ENCODE results near the gene TMEM151B. TPM values are rescaled to one million over a fixed set of nuclear protein-coding genes. Genes with fewer than 3 reads are reported as not detected.

The TMEM151B gene
- polyA plus RNA-seq, 1 donor from 2014 or later: 66.0 TPM

DNA sequence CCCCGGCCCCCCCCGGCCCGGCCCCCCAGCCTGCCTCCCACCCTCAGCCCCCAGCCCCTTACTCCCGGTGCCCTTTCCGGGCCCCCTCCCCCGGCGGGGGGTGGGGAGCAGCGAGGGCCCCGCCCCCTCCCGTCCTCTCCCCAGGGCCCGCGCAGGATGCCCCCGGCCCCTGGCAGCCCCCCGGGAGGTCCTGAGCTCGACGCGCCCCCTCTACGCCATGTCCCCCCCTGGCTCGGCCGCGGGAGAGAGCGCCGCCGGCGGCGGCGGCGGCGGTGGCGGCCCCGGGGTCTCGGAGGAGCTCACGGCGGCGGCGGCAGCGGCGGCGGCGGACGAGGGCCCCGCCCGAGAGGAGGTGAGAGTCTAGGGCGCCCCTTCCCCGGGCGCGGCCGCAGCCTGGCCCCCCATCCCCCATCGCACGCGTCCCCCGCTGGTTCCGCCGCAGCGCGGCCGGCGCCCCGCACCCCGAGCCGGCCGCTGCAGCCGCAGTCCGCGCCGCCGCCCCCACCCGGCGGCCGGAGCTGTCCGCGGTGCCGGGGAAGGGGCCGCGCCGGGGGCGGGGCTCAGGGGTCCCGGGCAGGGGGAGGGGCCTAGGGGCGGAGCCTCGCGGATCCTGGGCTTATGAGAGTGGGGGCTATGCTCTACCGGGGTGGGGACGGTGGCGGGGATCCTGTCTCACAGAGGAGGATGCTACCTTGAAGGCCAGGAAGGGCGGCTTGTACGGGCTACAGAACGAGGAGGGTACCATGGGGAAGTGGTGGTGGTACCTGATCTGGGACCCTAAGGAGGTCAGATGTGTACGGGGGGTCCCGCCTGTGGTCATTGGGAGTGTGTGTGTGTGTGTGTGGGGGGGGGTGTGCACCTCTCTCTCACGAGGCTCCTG is 516 bp downstream of the TMEM151B start:
- H3K9me3 ChIP-seq (ENCODE audit: low read length): no peaks in the 10 kb centered on the region
- H3K79me2 ChIP-seq (replicated peaks; ENCODE audit: insufficient read depth, low read length): peaks cover 17% of the 10 kb centered on the region
- no peaks in the 10 kb centered on the region for H4K20me1 ChIP-seq (ENCODE audit: insufficient read depth)
- no peaks in the 10 kb centered on the region for H3K9me2 ChIP-seq (ENCODE audit: insufficient read depth, low read length)
- TF ChIP-seq TAF1 (IDR thresholded peaks at IDR 0.05; ENCODE audit: low read depth) (peak; percentile 57), POLR2AphosphoS5 (IDR thresholded peaks at IDR 0.05) (peak; percentile 49), MXI1 (conservative IDR thresholded peaks at IDR 0.05; ENCODE audit: poor library complexity, severe bottlenecking) (no peak), RAD21 (conservative IDR thresholded peaks at IDR 0.05) (no peak), SMC3 (conservative IDR thresholded peaks at IDR 0.05; ENCODE audit: poor library complexity) (no peak), EZH2 (IDR thresholded peaks at IDR 0.05; ENCODE audit: borderline replicate concordance, insufficient read depth, low read length, poor library complexity, severe bottlenecking) (no peak)
- TF ChIP-seq, protein P1, sequence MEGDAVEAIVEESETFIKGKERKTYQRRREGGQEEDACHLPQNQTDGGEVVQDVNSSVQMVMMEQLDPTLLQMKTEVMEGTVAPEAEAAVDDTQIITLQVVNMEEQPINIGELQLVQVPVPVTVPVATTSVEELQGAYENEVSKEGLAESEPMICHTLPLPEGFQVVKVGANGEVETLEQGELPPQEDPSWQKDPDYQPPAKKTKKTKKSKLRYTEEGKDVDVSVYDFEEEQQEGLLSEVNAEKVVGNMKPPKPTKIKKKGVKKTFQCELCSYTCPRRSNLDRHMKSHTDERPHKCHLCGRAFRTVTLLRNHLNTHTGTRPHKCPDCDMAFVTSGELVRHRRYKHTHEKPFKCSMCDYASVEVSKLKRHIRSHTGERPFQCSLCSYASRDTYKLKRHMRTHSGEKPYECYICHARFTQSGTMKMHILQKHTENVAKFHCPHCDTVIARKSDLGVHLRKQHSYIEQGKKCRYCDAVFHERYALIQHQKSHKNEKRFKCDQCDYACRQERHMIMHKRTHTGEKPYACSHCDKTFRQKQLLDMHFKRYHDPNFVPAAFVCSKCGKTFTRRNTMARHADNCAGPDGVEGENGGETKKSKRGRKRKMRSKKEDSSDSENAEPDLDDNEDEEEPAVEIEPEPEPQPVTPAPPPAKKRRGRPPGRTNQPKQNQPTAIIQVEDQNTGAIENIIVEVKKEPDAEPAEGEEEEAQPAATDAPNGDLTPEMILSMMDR (IDR thresholded peaks at IDR 0.05; ENCODE audit: poor library complexity, severe bottlenecking): no peak
- TF ChIP-seq, protein P2, sequence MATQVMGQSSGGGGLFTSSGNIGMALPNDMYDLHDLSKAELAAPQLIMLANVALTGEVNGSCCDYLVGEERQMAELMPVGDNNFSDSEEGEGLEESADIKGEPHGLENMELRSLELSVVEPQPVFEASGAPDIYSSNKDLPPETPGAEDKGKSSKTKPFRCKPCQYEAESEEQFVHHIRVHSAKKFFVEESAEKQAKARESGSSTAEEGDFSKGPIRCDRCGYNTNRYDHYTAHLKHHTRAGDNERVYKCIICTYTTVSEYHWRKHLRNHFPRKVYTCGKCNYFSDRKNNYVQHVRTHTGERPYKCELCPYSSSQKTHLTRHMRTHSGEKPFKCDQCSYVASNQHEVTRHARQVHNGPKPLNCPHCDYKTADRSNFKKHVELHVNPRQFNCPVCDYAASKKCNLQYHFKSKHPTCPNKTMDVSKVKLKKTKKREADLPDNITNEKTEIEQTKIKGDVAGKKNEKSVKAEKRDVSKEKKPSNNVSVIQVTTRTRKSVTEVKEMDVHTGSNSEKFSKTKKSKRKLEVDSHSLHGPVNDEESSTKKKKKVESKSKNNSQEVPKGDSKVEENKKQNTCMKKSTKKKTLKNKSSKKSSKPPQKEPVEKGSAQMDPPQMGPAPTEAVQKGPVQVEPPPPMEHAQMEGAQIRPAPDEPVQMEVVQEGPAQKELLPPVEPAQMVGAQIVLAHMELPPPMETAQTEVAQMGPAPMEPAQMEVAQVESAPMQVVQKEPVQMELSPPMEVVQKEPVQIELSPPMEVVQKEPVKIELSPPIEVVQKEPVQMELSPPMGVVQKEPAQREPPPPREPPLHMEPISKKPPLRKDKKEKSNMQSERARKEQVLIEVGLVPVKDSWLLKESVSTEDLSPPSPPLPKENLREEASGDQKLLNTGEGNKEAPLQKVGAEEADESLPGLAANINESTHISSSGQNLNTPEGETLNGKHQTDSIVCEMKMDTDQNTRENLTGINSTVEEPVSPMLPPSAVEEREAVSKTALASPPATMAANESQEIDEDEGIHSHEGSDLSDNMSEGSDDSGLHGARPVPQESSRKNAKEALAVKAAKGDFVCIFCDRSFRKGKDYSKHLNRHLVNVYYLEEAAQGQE (IDR thresholded peaks at IDR 0.05; ENCODE audit: borderline replicate concordance): no peak
- no peak overlapping the region for H2AFZ ChIP-seq (ENCODE audit: low read depth, low read length)
- no peak overlapping the region for H3K4me2 ChIP-seq (ENCODE audit: low read length)
- H3K4me3 ChIP-seq (ENCODE audit: low read length): peak overlapping the region; percentile 74
- peaks cover 6% of the 10 kb centered on the region for H3K36me3 ChIP-seq (ENCODE audit: insufficient read depth, low read length)
- H3K27me3 ChIP-seq (ENCODE audit: insufficient read depth, low read depth, low read length): no peaks in the 10 kb centered on the region
- H3K27ac ChIP-seq (ENCODE audit: low read length): peak overlapping the region; percentile 64
- H3K9ac ChIP-seq (ENCODE audit: low read length): peak overlapping the region; percentile 85
- no peaks in the 10 kb centered on the region for H3F3A ChIP-seq (ENCODE audit: insufficient read depth, low read length, poor library complexity, severe bottlenecking)

DNA sequence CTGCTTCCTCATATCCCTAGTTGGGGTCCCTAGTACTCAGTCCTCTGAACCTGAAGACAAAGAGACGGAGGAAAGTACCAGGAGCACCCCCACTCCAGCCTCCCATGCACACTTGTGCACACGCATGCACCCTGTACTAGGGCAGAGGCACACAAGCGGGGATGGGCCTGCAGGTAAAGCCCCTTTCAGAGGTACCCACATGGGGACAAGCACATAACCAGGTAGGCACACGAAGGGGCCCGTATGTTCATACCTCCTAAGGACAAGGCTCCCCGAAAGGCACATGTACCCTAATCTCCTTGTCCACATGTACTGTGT is 1.1 kb downstream of the TMEM151B start:
- Histone ChIP-seq H3K4me3 (ENCODE audit: low read length) (peak overlapping the region; percentile 74), H2AFZ (ENCODE audit: low read depth, low read length) (no peak overlapping the region), H3K79me2 (replicated peaks; ENCODE audit: insufficient read depth, low read length) (peaks cover 17% of the 10 kb centered on the region), H4K20me1 (ENCODE audit: insufficient read depth) (no peaks in the 10 kb centered on the region), H3K9ac (ENCODE audit: low read length) (peak overlapping the region; percentile 85), H3K4me2 (ENCODE audit: low read length) (peak overlapping the region; percentile 97), H3K27me3 (ENCODE audit: insufficient read depth, low read depth, low read length) (no peaks in the 10 kb centered on the region), H3K27ac (ENCODE audit: low read length) (peak overlapping the region; percentile 64), H3F3A (ENCODE audit: insufficient read depth, low read length, poor library complexity, severe bottlenecking) (no peaks in the 10 kb centered on the region), H3K9me3 (ENCODE audit: low read length) (no peaks in the 10 kb centered on the region), H3K9me2 (ENCODE audit: insufficient read depth, low read length) (no peaks in the 10 kb centered on the region), H3K36me3 (ENCODE audit: insufficient read depth, low read length) (peaks cover 6% of the 10 kb centered on the region)
- no peak for TF ChIP-seq EZH2 (IDR thresholded peaks at IDR 0.05; ENCODE audit: borderline replicate concordance, insufficient read depth, low read length, poor library complexity, severe bottlenecking)
- no peak for TF ChIP-seq POLR2AphosphoS5 (IDR thresholded peaks at IDR 0.05)
- TF ChIP-seq MXI1 (conservative IDR thresholded peaks at IDR 0.05; ENCODE audit: poor library complexity, severe bottlenecking): no peak
- TF ChIP-seq TAF1 (IDR thresholded peaks at IDR 0.05; ENCODE audit: low read depth): no peak
